Transverse colon (tissue), 4 donors: ENCODE results near the gene IKZF3. TPM values are rescaled to one million over a fixed set of nuclear protein-coding genes. Genes with fewer than 3 reads are reported as not detected.

Experiments used
- small RNA-seq, 4 donors: library from RNA; depleted of rRNA; stranded (forward); fragments of <200 nt; gene quantifications; one replicate each; pipeline ENCODE3, GENCODE V24; 2016
- total RNA-seq, 4 donors: library from RNA; depleted of rRNA; stranded (reverse); fragments of >200 nt; gene quantifications; one replicate each; pipeline ENCODE4 v1.1.0, GENCODE V29; 2016

Gene IKZF3
- total RNA-seq, 4 donors from 2014 or later, result 2.2 to 13.5 (median 3.0) TPM

Small RNAs within 50 kb of the gene (small RNA-seq; reads per million reads assigned to genes)
- gene AC090844.1 (0 reads per million in 4 donors), gene MIR4728 (0 to 0.70 (median 0.12) reads per million in 4 donors)

Other genes with a start within 250 kb of the IKZF3 start
- gene PPP1R1B, start 237.4 kb downstream of the IKZF3 start, total RNA-seq, result 100 to 1,000 TPM; 125 to 509 (median 223) TPM
- 100 to 1,000 TPM in 1 of 4 donors, 10 to 100 TPM in 3; 63.5 to 193 (median 73.2) TPM for gene STARD3, start 227.2 kb downstream of the IKZF3 start, total RNA-seq
- 1 to 10 TPM in 1 of 4 donors, under 1 TPM in 1, not detected in 2; 0.64 to 1.9 TPM for gene TCAP, start 199.0 kb downstream of the IKZF3 start, total RNA-seq
- gene PNMT, start 195.9 kb downstream of the IKZF3 start, total RNA-seq, result 10 to 100 TPM in 1 of 4 donors, 1 to 10 TPM in 2, under 1 TPM in 1; 0.80 to 48.3 (median 1.3) TPM
- gene PGAP3, start 176.3 kb downstream of the IKZF3 start, total RNA-seq, result 10 to 100 TPM; 19.9 to 82.6 (median 46.2) TPM
- 100 to 1,000 TPM; 175 to 439 (median 234) TPM for gene ERBB2, start 164.2 kb downstream of the IKZF3 start, total RNA-seq
- gene MIEN1, start 133.8 kb downstream of the IKZF3 start, total RNA-seq, result 100 to 1,000 TPM in 3 of 4 donors, 10 to 100 TPM in 1; 99.3 to 215 (median 109) TPM
- gene GRB7, start 126.4 kb downstream of the IKZF3 start, total RNA-seq, result 10 to 100 TPM; 25.9 to 44.5 (median 32.3) TPM
- under 1 TPM in 1 of 4 donors, not detected in 3; 0.27 TPM for gene ZPBP2, start 3.9 kb upstream of the IKZF3 start, total RNA-seq
- gene GSDMB, start 54.3 kb upstream of the IKZF3 start, total RNA-seq, result 100 to 1,000 TPM; 109 to 142 (median 116) TPM
- gene ORMDL3, start 63.3 kb upstream of the IKZF3 start, total RNA-seq, result 10 to 100 TPM; 47.4 to 78.9 (median 56.7) TPM
- gene LRRC3C, start 63.4 kb upstream of the IKZF3 start, total RNA-seq, result not detected
- gene GSDMA, start 98.7 kb upstream of the IKZF3 start, total RNA-seq, result 1 to 10 TPM in 1 of 4 donors, not detected in 3; 3.7 TPM
- 100 to 1,000 TPM in 3 of 4 donors, 10 to 100 TPM in 1; 80.7 to 117 (median 112) TPM for gene PSMD3, start 116.5 kb upstream of the IKZF3 start, total RNA-seq
- 10 to 100 TPM in 1 of 4 donors, 1 to 10 TPM in 1, not detected in 2; 2.6 to 38.9 TPM for gene CSF3, start 151.1 kb upstream of the IKZF3 start, total RNA-seq
- 100 to 1,000 TPM in 2 of 4 donors, 10 to 100 TPM in 2; 64.3 to 294 (median 112) TPM for gene MED24, start 190.1 kb upstream of the IKZF3 start, total RNA-seq
- gene THRA, start 198.7 kb upstream of the IKZF3 start, total RNA-seq, result 10 to 100 TPM; 32.6 to 82.6 (median 58.6) TPM
- gene NR1D1, start 236.3 kb upstream of the IKZF3 start, total RNA-seq, result 10 to 100 TPM in 1 of 4 donors, 1 to 10 TPM in 3; 4.8 to 18.0 (median 7.3) TPM